H1 (cell line): ENCODE results near the gene GNAI2.

ENCODE experiments used
- ATF3 ChIP-seq: IDR thresholded peaks from 2 replicates; pipeline ENCODE4 v1.6.1; 2011; ENCODE audit warnings: low read depth, mild to moderate bottlenecking, low read length; ENCODE audit not compliant: insufficient read depth
- CEBPB ChIP-seq: IDR thresholded peaks from 2 replicates; pipeline ENCODE4 v1.6.1; 2012; ENCODE audit warnings: low read depth, low read length
- HDAC6 ChIP-seq: IDR thresholded peaks from one replicate; pipeline ENCODE4 v1.7.1; 2012; ENCODE audit warnings: low read depth, mild to moderate bottlenecking, inconsistent platforms, low read length, moderate library complexity
- POLR2A ChIP-seq, 2 experiments: IDR thresholded peaks; 1 replicate in 1 of 2; 2 replicates in 1 of 2; pipeline ENCODE4 v1.6.1; 2011; ENCODE audit warnings: low read depth in 2 of 2, low read length in 2 of 2, mild to moderate bottlenecking in 2 of 2; ENCODE audit errors: control extremely low read depth in 1 of 2
- POLR2AphosphoS5 ChIP-seq: IDR thresholded peaks from 2 replicates; pipeline ENCODE4 v1.6.1; 2011; ENCODE audit warnings: low read depth, low read length
- SP4 ChIP-seq: IDR thresholded peaks from 2 replicates; pipeline ENCODE4 v1.6.1; 2012; ENCODE audit warnings: low read length, inconsistent platforms
- SUZ12 ChIP-seq: fragments of 200-600 bp; sonication (generic); IDR thresholded peaks from 2 replicates; pipeline ENCODE4 v1.6.1; 2012; ENCODE audit warnings: mild to moderate bottlenecking, inconsistent platforms, low read length, moderate library complexity, mixed read lengths
- YY1 ChIP-seq: IDR thresholded peaks from 2 replicates; pipeline ENCODE4 v1.6.1; 2011; ENCODE audit warnings: low read depth, mild to moderate bottlenecking, low read length
- TF ChIP-seq, protein P1 (sequence below), 3 experiments: IDR thresholded peaks; 1 replicate in 2 of 3; 2 replicates in 1 of 3; pipeline versions ENCODE4 v1.5.1 to v1.6.1; 2011; ENCODE audit warnings: low read length in 3 of 3, mild to moderate bottlenecking in 3 of 3, inconsistent platforms in 2 of 3, low read depth in 1 of 3, moderate library complexity in 1 of 3; ENCODE audit not compliant: insufficient read depth in 1 of 3; ENCODE audit errors: control extremely low read depth in 1 of 3

- TF ChIP-seq POLR2AphosphoS5 (no peak), HDAC6 (no peak), CEBPB (no peak), YY1 (no peak), ATF3 (no peak), POLR2A (IDR thresholded peaks at IDR 0.05; ENCODE audit: control extremely low read depth in 1 of 2, low read depth in 2 of 2, low read length in 2 of 2) (no peak), SUZ12 (no peak), SP4 (no peak)
- TF ChIP-seq, protein P1, sequence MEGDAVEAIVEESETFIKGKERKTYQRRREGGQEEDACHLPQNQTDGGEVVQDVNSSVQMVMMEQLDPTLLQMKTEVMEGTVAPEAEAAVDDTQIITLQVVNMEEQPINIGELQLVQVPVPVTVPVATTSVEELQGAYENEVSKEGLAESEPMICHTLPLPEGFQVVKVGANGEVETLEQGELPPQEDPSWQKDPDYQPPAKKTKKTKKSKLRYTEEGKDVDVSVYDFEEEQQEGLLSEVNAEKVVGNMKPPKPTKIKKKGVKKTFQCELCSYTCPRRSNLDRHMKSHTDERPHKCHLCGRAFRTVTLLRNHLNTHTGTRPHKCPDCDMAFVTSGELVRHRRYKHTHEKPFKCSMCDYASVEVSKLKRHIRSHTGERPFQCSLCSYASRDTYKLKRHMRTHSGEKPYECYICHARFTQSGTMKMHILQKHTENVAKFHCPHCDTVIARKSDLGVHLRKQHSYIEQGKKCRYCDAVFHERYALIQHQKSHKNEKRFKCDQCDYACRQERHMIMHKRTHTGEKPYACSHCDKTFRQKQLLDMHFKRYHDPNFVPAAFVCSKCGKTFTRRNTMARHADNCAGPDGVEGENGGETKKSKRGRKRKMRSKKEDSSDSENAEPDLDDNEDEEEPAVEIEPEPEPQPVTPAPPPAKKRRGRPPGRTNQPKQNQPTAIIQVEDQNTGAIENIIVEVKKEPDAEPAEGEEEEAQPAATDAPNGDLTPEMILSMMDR (IDR thresholded peaks at IDR 0.05; ENCODE audit: control extremely low read depth in 1 of 3, insufficient read depth in 1 of 3, low read depth in 1 of 3, low read length in 3 of 3): no peak
Measured at GRCh38 chr3:50264964-50265485, 29.0 kb downstream of the GNAI2 start.
